Epithelial cell of esophagus (primary cell): ENCODE results near the gene ABR.
A peak's percentile ranks its signal among the peaks of the same experiment; 100 is the strongest.

Experiments used
- DNase-seq: peaks from one replicate; pipeline ENCODE4 v3.0.0; 2010; ENCODE audit warnings: low read depth
- H3K4me3 ChIP-seq: 2 replicates; pipeline ENCODE4 v1.5.1; 2011; ENCODE audit warnings: mild to moderate bottlenecking, low read length, control low read depth
- TF ChIP-seq, protein P1 (sequence below): IDR thresholded peaks from 2 replicates; pipeline ENCODE4 v1.5.1; 2011; ENCODE audit warnings: low read depth, mild to moderate bottlenecking, low read length, control low read depth, inconsistent platforms; ENCODE audit not compliant: insufficient read depth; ENCODE audit errors: missing control alignments

The ABR gene

DNA sequence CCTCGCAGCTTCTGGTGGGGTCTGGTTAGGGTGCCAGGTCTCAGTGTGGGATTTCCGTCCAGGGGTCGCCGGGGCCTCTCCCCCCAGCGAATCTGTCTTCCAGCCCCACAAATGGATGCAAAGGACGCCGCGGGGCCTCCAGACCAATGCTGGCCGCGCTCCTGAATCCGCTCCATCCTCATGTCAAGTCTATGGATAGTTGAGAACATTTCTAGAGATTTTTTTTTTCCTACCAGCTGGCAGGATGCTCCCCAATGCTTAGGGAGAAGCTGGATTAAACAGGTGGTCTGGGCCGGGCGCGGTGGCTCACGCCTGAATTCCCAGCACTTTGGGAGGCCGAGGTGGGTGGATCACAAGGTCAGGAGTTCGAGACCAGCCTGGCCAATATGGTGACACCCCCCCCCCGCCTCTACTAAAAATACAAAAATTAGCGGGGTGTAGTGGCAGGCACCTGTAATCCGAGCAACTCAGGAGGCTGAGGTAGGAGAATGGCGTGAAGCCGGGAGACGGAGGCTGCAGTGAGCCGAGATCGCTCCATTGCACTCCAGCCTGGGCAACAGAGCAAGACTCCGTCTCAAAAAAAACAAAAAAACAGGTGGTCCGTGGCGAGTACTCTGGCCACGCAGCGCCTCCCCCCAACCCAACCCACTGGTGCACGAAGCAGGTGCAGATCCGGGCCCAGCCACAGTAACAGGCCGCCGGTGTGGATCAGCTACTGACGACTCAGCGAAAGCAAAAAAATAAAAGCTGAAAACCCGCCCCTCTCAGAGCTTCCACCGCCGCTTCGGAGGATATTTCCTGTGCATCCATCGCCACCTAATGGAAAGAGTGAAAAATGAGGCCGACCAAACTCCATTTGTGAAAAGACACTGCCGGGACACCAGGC is 199.1 kb downstream of the ABR start:
- peak; percentile 89 for DNase-seq
- TF ChIP-seq, protein P1, sequence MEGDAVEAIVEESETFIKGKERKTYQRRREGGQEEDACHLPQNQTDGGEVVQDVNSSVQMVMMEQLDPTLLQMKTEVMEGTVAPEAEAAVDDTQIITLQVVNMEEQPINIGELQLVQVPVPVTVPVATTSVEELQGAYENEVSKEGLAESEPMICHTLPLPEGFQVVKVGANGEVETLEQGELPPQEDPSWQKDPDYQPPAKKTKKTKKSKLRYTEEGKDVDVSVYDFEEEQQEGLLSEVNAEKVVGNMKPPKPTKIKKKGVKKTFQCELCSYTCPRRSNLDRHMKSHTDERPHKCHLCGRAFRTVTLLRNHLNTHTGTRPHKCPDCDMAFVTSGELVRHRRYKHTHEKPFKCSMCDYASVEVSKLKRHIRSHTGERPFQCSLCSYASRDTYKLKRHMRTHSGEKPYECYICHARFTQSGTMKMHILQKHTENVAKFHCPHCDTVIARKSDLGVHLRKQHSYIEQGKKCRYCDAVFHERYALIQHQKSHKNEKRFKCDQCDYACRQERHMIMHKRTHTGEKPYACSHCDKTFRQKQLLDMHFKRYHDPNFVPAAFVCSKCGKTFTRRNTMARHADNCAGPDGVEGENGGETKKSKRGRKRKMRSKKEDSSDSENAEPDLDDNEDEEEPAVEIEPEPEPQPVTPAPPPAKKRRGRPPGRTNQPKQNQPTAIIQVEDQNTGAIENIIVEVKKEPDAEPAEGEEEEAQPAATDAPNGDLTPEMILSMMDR, result peak; percentile 75
- peak overlapping the region; percentile 46 for H3K4me3 ChIP-seq

DNA sequence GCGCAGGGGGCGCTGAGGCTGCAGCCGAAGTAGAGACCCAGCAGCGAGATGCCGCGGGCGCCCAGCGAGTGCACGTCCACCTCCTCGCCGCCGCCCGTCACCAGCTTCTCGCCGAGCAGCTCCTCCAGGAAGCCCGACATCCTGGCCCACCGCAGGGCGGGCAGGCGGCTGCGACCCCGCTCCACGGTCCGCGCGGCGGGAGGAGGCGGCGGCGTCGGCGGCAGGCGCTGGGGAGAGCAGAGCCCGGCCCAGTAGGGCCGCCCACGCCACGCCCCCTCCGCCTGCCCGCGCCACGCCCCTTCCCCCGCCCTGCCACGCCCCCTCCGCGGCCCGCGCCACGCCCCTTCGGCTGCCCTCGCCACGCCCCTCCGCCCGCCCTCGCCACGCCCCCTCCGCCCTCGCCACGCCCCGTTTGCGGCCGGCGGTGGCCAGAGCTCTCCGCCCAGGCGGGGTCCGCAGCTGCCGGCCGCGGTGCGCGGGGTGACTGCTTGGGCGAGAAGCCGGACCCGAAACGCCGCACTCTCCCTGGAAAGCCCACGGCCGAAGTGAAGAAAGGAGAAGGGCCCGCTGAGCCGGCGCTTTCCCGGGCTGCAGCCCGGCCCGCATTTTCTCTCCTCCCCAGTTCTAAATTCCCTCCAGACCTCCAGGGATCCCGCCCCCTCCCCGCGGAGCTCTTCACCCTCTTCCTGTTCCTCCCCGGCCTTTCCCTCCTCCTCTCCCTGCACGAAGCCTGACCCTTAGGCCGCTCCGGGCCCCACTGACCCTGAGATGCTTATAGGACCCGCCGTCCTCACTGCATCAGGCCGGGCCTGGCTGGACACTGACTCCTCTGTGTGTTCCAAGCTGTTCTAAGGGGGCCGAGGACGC is 200.0 kb downstream of the ABR start, which contains the start of gene NXN:
Gene NXN, minus strand, starts transcription at position 238 of the 867 bp plus-strand sequence.
- TF ChIP-seq, protein P1, result no peak
- peak; percentile 81 for DNase-seq
- H3K4me3 ChIP-seq, result peak within 1 kb of the TSS; percentile 82

DNA sequence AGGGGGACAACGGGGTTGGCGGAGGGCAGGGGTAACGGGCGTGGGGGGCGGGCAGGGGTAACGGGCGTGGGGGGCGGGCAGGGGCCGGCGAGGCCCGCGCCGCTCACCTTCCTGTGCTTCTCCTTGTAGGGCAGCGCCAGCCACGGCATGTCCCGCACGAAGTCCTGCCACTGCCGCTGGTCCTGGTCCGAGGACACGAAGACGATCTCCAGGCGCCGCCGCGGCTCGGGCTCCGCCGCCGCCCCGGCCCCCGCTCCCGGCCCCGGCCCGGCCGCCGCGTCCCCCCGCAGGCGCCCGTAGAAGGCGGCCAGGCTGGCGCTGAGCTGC is 200.6 kb downstream of the ABR start:
- peak overlapping the region; percentile 82 for H3K4me3 ChIP-seq
- TF ChIP-seq, protein P1, result no peak
- DNase-seq, result no peak

DNA sequence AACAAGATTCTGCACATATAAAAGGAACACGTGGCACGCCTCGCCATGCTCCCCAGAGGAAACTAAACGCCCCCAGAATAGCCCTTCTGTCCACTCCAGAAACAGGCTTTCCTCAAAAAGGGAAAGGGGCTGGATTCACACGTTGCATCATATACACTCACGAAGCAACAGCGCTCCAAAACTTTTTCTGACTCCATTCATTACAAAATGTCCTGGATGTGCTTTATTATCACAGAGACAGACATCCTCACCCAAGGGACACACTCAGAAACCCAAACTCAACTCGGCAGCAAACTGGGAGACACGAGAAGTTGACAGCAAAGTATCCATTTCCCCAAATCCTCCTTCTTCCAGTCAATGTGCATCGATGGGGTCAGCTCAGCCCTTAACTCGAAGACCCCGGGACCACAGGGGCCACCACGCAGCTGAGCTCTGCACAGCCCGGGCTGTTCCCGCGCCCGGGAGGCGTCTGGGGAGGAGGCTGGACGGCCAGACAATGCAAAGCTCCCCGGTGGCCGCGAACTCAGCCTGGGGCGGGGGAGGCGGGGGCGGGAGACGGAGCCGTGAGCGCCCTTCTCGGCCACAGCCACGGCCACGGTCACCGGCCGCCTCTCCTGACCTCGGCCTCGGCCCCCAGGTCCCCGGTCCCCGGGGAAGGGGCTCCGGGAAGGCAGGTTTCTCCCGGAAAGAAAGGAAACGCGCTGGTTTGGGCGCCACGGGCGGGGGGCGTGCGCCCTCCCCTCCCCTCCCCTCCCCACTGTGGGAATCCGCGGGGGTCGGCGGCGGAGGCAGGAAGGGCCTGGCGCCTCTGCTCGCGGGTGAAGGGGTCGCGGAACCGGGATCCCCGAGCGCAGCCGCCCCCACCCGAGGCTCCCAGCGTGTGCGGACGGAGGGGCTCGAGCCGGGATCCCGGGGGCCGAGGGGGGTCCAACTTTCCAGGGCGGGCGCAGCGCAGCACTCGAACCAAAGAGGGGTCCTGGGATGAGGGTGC is 201.4 kb downstream of the ABR start:
- peak; percentile 54 for DNase-seq
- TF ChIP-seq, protein P1, result no peak
- H3K4me3 ChIP-seq, result peak overlapping the region; percentile 82

DNA sequence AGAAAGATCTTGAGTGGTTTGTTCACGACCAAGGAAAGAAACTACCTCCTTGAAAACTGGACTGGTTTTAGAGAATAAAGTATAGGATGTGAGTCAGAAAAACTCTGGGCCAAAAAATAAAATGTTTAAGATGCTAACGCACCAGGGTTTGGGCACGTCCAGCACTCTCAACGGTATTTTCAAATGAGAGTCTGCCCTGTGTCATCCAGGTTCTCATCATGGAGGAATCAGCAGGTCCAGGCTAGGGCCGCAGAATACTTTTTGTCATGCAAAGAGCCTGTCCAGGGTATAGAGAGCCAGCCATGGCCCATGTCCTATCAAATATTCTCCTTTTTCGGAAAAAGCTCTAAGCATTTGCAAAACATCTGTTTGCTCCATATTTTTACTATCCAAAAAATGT is 202.6 kb downstream of the ABR start:
- H3K4me3 ChIP-seq, result peak overlapping the region; percentile 82
- peak; percentile 60 for DNase-seq
- TF ChIP-seq, protein P1, result no peak

DNA sequence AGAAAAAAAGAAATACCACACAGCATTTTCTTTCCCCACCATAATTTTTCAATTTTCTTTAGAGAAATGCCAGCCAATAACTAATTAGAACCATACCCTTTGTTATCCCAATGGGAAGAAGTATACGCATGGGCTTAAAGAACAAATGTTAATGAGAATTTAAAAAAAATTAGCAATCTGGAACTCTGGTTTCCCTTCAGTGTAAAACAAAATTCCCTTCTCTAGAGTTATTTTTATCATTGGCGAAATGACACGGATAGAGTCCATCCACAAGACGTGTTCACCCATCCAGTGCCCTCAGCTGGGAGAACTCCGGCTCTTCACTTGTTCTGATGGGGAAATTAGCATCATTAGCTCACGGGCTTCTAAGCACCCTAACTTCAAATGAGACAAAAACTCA is 203.5 kb downstream of the ABR start:
- no peak for DNase-seq
- H3K4me3 ChIP-seq, result no peak overlapping the region
- TF ChIP-seq, protein P1, result no peak
